ENCODE measurements around the gene KRT9. TPM values are rescaled to one million over a fixed set of nuclear protein-coding genes. Genes with fewer than 3 reads are reported as not detected.

The KRT9 gene
- total RNA-seq, 1 experiment from 2014 or later = not detected

DNA sequence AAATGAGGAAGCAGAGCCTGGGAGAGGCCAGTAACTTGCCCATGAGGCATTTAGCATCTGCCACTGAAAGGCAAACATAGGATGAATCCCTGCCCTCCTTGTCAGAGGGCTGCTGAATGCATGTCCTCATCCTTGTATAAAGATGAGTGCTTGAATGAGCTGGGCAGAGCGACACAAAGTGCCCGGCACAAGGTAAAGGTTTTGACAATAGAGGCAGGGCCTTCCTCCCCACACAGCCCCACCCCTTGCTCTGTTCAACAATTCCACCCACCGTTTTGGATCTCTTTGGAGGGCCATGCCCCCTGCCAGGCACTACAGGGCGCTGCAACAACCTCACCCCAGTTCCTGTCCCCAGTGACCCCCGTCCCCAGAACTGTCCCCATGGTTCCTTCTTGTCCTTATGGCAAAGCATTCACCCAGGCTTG lies 42.4 kb downstream of the KRT9 start:
- intact Hi-C loops (cut with micrococcal nuclease; ENCODE audit: unreplicated experiment) = loop anchor here (10.0 kb wide), 1 partner anchor 595 kb away; the partner anchor contains the start of gene KRT23
- no peaks in the 10 kb centered on the region for H3K27me3 Mint-ChIP-seq (ENCODE audit: unreplicated experiment)
- TF ChIP-seq, protein P1, sequence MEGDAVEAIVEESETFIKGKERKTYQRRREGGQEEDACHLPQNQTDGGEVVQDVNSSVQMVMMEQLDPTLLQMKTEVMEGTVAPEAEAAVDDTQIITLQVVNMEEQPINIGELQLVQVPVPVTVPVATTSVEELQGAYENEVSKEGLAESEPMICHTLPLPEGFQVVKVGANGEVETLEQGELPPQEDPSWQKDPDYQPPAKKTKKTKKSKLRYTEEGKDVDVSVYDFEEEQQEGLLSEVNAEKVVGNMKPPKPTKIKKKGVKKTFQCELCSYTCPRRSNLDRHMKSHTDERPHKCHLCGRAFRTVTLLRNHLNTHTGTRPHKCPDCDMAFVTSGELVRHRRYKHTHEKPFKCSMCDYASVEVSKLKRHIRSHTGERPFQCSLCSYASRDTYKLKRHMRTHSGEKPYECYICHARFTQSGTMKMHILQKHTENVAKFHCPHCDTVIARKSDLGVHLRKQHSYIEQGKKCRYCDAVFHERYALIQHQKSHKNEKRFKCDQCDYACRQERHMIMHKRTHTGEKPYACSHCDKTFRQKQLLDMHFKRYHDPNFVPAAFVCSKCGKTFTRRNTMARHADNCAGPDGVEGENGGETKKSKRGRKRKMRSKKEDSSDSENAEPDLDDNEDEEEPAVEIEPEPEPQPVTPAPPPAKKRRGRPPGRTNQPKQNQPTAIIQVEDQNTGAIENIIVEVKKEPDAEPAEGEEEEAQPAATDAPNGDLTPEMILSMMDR (IDR thresholded peaks at IDR 0.05; ENCODE audit: unreplicated experiment) = no peak
- H3K4me3 Mint-ChIP-seq (ENCODE audit: low read depth, unreplicated experiment) = peak overlapping the region; percentile 95
- H3K27ac Mint-ChIP-seq (ENCODE audit: unreplicated experiment) = peak overlapping the region; percentile 99
- CTCF ChIA-PET = interaction anchor here (0.7 to 19.2 kb wide), 10 partner anchors 9 to 136 kb away, joined by 3 to 471 read pairs (median 6); no protein-coding TSS in a partner anchor
- H3K9me3 Mint-ChIP-seq (ENCODE audit: low read depth, unreplicated experiment) = no peaks in the 10 kb centered on the region
- no TSS peak for BruUV-seq (replicated peaks)
- peaks cover 62% of the 10 kb centered on the region for H3K4me1 Mint-ChIP-seq (ENCODE audit: low read depth, unreplicated experiment)
- peaks cover 67% of the 10 kb centered on the region for H3K36me3 Mint-ChIP-seq (ENCODE audit: insufficient read depth, unreplicated experiment)
- DNase-seq = peak; percentile 53

DNA sequence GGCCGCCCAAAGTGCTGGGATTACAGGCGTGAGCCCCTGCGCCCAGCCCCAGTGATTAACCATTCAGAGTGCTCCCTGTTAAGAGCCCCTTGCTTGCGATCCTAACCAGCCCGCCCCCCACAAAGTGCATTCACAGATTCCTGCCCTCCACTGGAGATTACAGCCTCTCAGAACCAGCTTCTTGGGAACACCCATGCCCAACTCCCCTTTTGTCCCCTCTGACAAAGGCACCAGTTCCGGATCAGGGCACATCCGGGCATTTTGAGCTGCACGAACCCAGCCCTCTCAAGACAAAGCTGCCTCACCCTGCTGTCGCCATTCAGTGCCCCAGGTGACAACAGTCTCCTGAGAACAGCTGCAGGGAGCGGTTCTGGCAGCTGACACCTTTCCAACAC lies 42.9 kb downstream of the KRT9 start:
- TF ChIP-seq, protein P1 (IDR thresholded peaks at IDR 0.05; ENCODE audit: unreplicated experiment) = no peak
- Mint-ChIP-seq H3K4me1 (ENCODE audit: low read depth, unreplicated experiment) (peaks cover 68% of the 10 kb centered on the region), H3K4me3 (ENCODE audit: low read depth, unreplicated experiment) (peak overlapping the region; percentile 95), H3K27ac (ENCODE audit: unreplicated experiment) (peak overlapping the region; percentile 99), H3K36me3 (ENCODE audit: insufficient read depth, unreplicated experiment) (peaks cover 72% of the 10 kb centered on the region), H3K27me3 (ENCODE audit: unreplicated experiment) (no peaks in the 10 kb centered on the region), H3K9me3 (ENCODE audit: low read depth, unreplicated experiment) (no peaks in the 10 kb centered on the region)
- intact Hi-C loops (cut with micrococcal nuclease; ENCODE audit: unreplicated experiment) = loop anchor here (10.0 kb wide), 1 partner anchor 594 kb away; the partner anchor contains the start of gene KRT23
- DNase-seq = peak; percentile 58
- CTCF ChIA-PET = interaction anchor here (1.2 to 19.2 kb wide), 9 partner anchors 12 to 627 kb away, joined by 3 to 471 read pairs (median 8); partner anchors contain the start of gene KRT17
- BruUV-seq (replicated peaks) = no TSS peak

DNA sequence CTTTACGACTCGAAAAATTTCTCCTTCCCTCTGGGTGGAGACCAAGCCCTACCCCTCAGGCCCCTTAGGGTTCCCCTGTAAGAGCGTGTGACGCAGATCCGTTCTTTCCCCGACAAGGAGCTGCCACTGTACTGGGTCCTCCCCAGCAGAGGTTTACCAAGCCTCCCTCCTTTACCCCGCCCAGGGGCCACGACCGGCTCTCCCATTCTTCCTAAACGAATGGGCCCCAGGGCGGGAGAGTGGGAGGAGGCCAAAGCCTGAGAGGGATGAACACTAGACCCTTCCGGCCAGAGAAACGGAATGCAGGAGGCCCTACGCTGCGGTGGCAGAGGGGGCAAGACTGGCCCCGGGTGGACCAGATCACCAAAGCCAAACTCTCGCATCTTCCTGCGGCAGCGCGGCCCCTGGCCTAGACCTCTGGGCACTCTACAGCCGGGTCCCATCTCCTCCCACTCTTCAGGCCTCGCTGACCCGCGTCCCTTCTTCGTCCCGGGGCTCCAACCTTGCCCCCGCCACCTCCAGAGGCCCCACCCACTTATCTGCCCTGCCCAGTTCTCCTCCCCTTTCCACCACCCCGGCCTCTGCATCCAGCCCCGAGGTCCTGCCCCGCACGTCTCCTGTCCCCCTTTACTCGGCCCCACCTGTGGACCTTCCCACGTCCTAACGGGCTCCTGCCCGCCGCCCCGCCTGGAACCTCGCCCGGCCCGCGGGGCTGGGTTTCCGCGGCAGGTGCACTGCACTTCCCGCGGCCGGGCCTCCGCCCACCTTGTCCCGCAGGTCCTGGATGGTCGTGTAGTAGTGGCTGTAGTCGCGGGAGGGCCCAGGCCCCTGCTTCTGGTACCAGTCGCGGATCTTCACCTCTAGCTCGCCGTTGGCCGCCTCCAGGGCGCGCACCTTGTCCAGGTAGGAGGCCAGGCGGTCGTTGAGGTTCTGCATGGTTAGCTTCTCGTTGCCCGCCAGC lies 44.5 kb downstream of the KRT9 start:
- H3K4me1 Mint-ChIP-seq (ENCODE audit: low read depth, unreplicated experiment) = peaks cover 71% of the 10 kb centered on the region
- peak; percentile 80 for DNase-seq
- TF ChIP-seq, protein P1 (IDR thresholded peaks at IDR 0.05; ENCODE audit: unreplicated experiment) = no peak
- peaks cover 88% of the 10 kb centered on the region for H3K36me3 Mint-ChIP-seq (ENCODE audit: insufficient read depth, unreplicated experiment)
- H3K27ac Mint-ChIP-seq (ENCODE audit: unreplicated experiment) = peak overlapping the region; percentile 99
- H3K4me3 Mint-ChIP-seq (ENCODE audit: low read depth, unreplicated experiment) = peak overlapping the region; percentile 95
- no peaks in the 10 kb centered on the region for H3K27me3 Mint-ChIP-seq (ENCODE audit: unreplicated experiment)
- intact Hi-C loops (cut with micrococcal nuclease; ENCODE audit: unreplicated experiment) = loop anchor here (10.0 kb wide), 1 partner anchor 593 kb away; the partner anchor contains the start of gene KRT23
- CTCF ChIA-PET = interaction anchor here (0.7 to 19.2 kb wide), 11 partner anchors 14 to 479 kb away, joined by 3 to 471 read pairs (median 4); partner anchors contain the start of gene KRT17
- H3K9me3 Mint-ChIP-seq (ENCODE audit: low read depth, unreplicated experiment) = no peaks in the 10 kb centered on the region
- TSS peak; percentile 27 for BruUV-seq (replicated peaks)

DNA sequence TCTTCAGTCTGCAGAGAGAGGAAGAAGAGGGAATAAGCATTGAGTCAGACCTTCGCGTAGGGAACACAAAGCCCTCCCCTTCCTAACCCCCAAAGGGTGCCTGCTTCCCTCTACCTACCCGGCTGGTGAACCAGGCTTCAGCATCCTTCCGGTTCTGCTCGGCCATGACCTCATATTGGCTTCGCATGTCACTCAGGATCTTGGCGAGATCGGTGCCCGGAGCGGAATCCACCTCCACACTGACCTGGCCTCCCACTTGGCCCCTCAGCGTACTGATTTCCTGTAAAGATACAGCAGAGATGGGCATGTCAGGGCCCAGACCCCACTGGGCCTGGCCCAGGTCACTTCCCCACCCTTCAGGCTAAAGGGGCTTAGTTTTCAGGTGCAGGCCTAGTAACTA lies 47.6 kb downstream of the KRT9 start:
- Mint-ChIP-seq H3K36me3 (ENCODE audit: insufficient read depth, unreplicated experiment) (peaks cover 100% of the 10 kb centered on the region), H3K27ac (ENCODE audit: unreplicated experiment) (peak overlapping the region; percentile 99), H3K27me3 (ENCODE audit: unreplicated experiment) (no peaks in the 10 kb centered on the region), H3K4me3 (ENCODE audit: low read depth, unreplicated experiment) (peak overlapping the region; percentile 95), H3K4me1 (ENCODE audit: low read depth, unreplicated experiment) (peaks cover 73% of the 10 kb centered on the region), H3K9me3 (ENCODE audit: low read depth, unreplicated experiment) (no peaks in the 10 kb centered on the region)
- BruUV-seq (replicated peaks) = no TSS peak
- TF ChIP-seq, protein P1 (IDR thresholded peaks at IDR 0.05; ENCODE audit: unreplicated experiment) = no peak
- intact Hi-C loops (cut with micrococcal nuclease; ENCODE audit: unreplicated experiment) = loop anchor here (5.0 to 10.0 kb wide), 2 partner anchors 589 to 667 kb away; partner anchors contain the start of gene KRT23
- CTCF ChIA-PET = interaction anchor here (0.8 to 19.2 kb wide), 4 partner anchors 23 to 904 kb away, joined by 3 to 471 read pairs (median 3); no protein-coding TSS in a partner anchor
- DNase-seq = peak; percentile 63
